ENCODE data around the gene ST6GALNAC2. TPM values are rescaled to one million over a fixed set of nuclear protein-coding genes. Genes with fewer than 3 reads are reported as not detected.
"Not testable (repeated sequence)": the region's sequence is repeated elsewhere in the genome, so short reads cannot be mapped to it uniquely, and the experiment has no call there.

Gene ST6GALNAC2
- total RNA-seq, 2 experiments from 2014 or later = not detected

DNA sequence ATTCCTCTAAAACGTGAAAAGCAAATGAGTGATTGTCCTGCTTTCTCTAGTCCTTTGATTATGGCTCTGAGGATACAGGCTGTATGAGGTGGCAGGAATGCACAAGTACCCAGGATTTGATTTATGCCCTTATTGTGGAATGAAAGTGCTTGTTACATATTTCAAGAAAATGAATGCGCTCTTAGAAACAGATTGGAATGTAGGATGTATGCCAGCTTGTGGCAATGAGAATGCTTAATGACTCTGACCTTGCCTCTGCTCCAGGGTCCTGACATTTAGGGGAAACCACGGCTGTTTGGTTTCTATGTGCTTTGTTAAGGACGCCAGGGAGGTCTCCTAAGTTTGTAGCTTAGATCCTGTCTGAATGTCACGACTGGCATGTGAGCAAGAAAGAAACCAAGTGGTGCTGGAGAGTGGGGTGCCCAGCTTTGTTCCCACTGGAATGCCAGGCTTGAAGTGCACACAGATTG is 23.8 kb downstream of the ST6GALNAC2 start:
- H3K27ac Mint-ChIP-seq = peak overlapping the region; percentile 72

DNA sequence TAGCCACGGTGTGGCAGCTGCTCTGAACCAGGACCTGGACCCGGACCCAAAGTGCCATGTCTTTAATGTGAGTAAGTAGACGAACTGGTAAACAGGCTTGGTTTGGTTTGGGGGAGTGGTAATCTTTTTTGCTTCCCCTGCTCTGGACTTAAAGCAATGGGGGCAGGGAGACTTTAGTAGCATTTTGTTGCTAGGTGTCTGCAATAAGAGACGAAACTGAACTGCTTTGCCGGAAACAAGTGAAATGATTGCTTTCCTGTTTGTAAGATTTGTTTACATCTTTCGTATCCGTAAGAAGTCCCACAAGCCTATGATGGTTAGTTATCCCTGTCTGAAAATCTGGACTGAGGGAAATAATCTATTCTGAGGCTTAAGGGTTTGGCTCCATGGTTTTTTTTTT is 24.3 kb downstream of the ST6GALNAC2 start:
- H3K4me1 Mint-ChIP-seq (ENCODE audit: low read depth) = peaks cover 65% of the 10 kb centered on the region
- POLR2A ChIA-PET = interaction anchor here (0.6 to 3.2 kb wide), 5 partner anchors 9 to 176 kb away, joined by 3 to 10 read pairs (median 7); partner anchors contain the start of genes MFSD11 and SRSF2
- intact Hi-C loops (cut with micrococcal nuclease) = no loop called here
- ATAC-seq (no peak), DNase-seq (no peak)
- no peaks in the 10 kb centered on the region for H3K9me3 Mint-ChIP-seq
- H3K36me3 Mint-ChIP-seq (ENCODE audit: low read depth) = peaks cover 78% of the 10 kb centered on the region
- no peaks in the 10 kb centered on the region for H3K27me3 Mint-ChIP-seq
- CTCF ChIA-PET = interaction anchor here (1.7 to 7.3 kb wide), 3 partner anchors 38 to 153 kb away, joined by 6 to 64 read pairs (median 6); no protein-coding TSS in a partner anchor
- H3K4me3 Mint-ChIP-seq = peak overlapping the region; percentile 99
- TF ChIP-seq, protein P1, sequence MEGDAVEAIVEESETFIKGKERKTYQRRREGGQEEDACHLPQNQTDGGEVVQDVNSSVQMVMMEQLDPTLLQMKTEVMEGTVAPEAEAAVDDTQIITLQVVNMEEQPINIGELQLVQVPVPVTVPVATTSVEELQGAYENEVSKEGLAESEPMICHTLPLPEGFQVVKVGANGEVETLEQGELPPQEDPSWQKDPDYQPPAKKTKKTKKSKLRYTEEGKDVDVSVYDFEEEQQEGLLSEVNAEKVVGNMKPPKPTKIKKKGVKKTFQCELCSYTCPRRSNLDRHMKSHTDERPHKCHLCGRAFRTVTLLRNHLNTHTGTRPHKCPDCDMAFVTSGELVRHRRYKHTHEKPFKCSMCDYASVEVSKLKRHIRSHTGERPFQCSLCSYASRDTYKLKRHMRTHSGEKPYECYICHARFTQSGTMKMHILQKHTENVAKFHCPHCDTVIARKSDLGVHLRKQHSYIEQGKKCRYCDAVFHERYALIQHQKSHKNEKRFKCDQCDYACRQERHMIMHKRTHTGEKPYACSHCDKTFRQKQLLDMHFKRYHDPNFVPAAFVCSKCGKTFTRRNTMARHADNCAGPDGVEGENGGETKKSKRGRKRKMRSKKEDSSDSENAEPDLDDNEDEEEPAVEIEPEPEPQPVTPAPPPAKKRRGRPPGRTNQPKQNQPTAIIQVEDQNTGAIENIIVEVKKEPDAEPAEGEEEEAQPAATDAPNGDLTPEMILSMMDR (IDR thresholded peaks at IDR 0.05) = no peak
- H3K27ac Mint-ChIP-seq = peak overlapping the region; percentile 72

More for the DNA sequence above, 23.8 kb downstream of the ST6GALNAC2 start:
- Mint-ChIP-seq H3K9me3 (no peaks in the 10 kb centered on the region), H3K27me3 (no peaks in the 10 kb centered on the region), H3K4me3 (peak overlapping the region; percentile 99), H3K4me1 (ENCODE audit: low read depth) (peaks cover 63% of the 10 kb centered on the region), H3K36me3 (ENCODE audit: low read depth) (peaks cover 83% of the 10 kb centered on the region)
- ATAC-seq = no peak
- ChIA-PET CTCF (interaction anchor here (2.1 to 7.3 kb wide), 2 partner anchors 39 to 62 kb away, joined by 6 to 64 read pairs; no protein-coding TSS in a partner anchor), POLR2A (interaction anchor here (0.6 to 3.2 kb wide), 3 partner anchors 9 to 147 kb away, joined by 3 to 7 read pairs (median 4); no protein-coding TSS in a partner anchor)
- DNase-seq = no peak
- intact Hi-C loops (cut with micrococcal nuclease) = no loop called here
- TF ChIP-seq, protein P1 (IDR thresholded peaks at IDR 0.05) = no peak

DNA sequence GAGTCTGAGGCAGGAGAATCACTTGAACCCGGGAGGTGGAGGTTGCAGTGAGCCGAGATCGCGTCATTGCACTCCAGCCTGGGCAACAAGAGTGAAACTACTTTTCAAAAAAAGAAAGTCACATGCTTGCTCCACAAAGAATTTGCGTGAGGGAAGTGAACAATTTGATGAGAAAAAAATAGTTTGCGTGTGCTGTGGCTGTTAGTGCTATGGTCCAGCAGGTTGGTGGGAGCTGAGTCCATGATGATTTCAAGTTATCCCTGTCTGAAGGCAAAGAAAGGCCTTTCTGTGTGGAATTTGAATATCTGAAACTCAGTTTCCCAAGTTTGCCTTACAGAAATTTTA is 24.8 kb downstream of the ST6GALNAC2 start:
- intact Hi-C loops (cut with micrococcal nuclease) = no loop called here
- TF ChIP-seq, protein P1 (IDR thresholded peaks at IDR 0.05) = no peak
- Mint-ChIP-seq H3K36me3 (ENCODE audit: low read depth) (peaks cover 73% of the 10 kb centered on the region), H3K27ac (peak overlapping the region; percentile 72), H3K27me3 (no peaks in the 10 kb centered on the region), H3K4me1 (ENCODE audit: low read depth) (peaks cover 60% of the 10 kb centered on the region), H3K4me3 (peak overlapping the region; percentile 99), H3K9me3 (no peaks in the 10 kb centered on the region)
- no peak for DNase-seq
- no peak for ATAC-seq
- ChIA-PET CTCF (interaction anchor here (1.6 to 7.3 kb wide), 5 partner anchors 33 to 153 kb away, joined by 4 to 64 read pairs (median 6); no protein-coding TSS in a partner anchor), POLR2A (interaction anchor here (0.7 to 3.2 kb wide), 9 partner anchors 8 to 177 kb away, joined by 3 to 10 read pairs (median 4); partner anchors contain the start of genes MFSD11 and SRSF2)

DNA sequence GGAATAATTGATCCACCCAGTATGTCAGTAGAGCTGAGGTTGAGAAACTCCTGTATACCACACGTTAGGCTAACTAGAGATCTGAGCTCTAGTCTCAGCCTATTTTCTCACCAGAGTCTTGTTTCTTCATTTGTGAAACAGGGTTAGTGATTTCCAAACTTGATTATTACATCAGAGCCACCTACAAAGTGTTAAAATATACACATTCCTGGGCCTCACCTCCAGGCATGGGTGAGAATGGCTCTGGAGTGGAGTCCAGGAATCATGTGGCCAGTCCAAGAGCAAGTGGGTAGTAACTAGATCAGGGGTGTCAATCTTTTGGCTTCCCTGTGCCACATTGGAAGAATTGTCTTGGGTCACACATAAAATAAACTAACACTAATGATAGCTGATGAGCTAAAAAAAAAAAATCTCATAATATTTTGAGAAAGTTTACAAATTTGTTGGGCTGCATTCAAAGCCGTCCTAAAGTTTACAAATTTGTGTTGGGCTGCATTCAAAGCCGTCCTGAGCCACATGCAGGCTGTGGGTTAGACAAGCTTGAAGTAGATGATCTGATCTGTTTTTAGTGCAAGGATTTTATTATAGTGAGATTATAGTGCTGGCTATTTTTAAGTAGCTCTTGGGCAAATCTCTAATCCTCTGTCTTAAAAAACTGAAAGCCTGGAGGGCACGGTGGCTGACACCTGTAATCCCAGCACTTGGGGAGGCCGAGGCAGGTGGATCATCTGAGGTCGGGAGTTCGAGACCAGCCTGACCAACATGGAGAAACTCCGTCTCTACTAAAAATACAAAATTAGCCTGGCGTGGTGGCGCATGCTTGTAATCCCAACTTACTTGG is 25.4 kb downstream of the ST6GALNAC2 start:
- intact Hi-C loops (cut with micrococcal nuclease) = no loop called here
- ChIA-PET CTCF (interaction anchor here (0.8 to 7.3 kb wide), 8 partner anchors 18 to 175 kb away, joined by 3 to 64 read pairs (median 4); partner anchors contain the start of gene SPHK1), POLR2A (interaction anchor here (0.7 to 3.2 kb wide), 15 partner anchors 8 to 177 kb away, joined by 3 to 10 read pairs (median 4); partner anchors contain the start of genes MFSD11, SRSF2 and ST6GALNAC2)
- Mint-ChIP-seq H3K36me3 (ENCODE audit: low read depth) (peaks cover 69% of the 10 kb centered on the region), H3K27me3 (no peaks in the 10 kb centered on the region), H3K4me1 (ENCODE audit: low read depth) (peaks cover 59% of the 10 kb centered on the region), H3K27ac (peak overlapping the region; percentile 72), H3K9me3 (no peaks in the 10 kb centered on the region), H3K4me3 (peak overlapping the region; percentile 99)
- ATAC-seq (no peak), DNase-seq (no peak)
- TF ChIP-seq, protein P1 (IDR thresholded peaks at IDR 0.05) = no peak

DNA sequence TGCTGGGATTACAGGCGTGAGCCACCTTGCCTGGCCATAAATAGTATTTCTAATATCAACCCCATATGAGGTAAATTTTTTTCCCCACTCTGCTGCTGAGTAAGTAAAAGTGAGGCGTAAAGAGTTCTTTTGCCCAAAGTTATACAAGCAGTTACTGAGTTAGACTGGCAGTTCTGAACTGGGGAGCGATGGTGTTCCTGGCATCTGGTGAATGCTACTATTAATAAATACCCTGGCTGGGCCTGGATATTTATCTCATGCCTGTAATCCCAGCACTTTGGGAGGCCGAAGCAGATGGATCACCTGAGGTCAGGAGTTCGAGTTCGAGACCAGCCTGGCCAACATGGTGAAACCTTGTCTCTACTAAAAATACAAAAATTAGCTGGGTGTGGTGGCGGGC is 26.2 kb downstream of the ST6GALNAC2 start:
- not testable (repeated sequence) for ATAC-seq, H3K27me3 Mint-ChIP-seq, DNase-seq, H3K9me3 Mint-ChIP-seq
- Mint-ChIP-seq H3K36me3 (ENCODE audit: low read depth) (peaks cover 62% of the 10 kb centered on the region), H3K27ac (peak overlapping the region; percentile 98), H3K4me1 (ENCODE audit: low read depth) (peaks cover 56% of the 10 kb centered on the region), H3K4me3 (peak overlapping the region; percentile 99)
- ChIA-PET CTCF (interaction anchor here (0.8 to 7.3 kb wide), 8 partner anchors 19 to 175 kb away, joined by 3 to 64 read pairs (median 4); partner anchors contain the start of gene SPHK1), POLR2A (interaction anchor here (0.7 to 4.0 kb wide), 14 partner anchors 9 to 178 kb away, joined by 3 to 40 read pairs (median 7); partner anchors contain the start of genes MFSD11, SRSF2 and ST6GALNAC2)
- intact Hi-C loops (cut with micrococcal nuclease) = loop anchor here (5.0 kb wide), 1 partner anchor 37 kb away; no protein-coding TSS in a partner anchor

Data from activated CD8-positive, alpha-beta T cell treated with anti-CD3 and anti-CD28 coated beads for 36 hours (primary cell).